GM18517 (cell line): ENCODE data around the gene FBXO11.
"Not testable (repeated sequence)": the region's sequence is repeated elsewhere in the genome, so short reads cannot be mapped to it uniquely, and the experiment has no call there.

Experiments
- ATAC-seq: cut with Tn5 transposase; IDR thresholded peaks from one replicate; pipeline ENCODE4 v1.9.1; 2021; ENCODE audit warnings: mild to moderate bottlenecking, moderate library complexity; ENCODE audit not compliant: unreplicated experiment

FBXO11 gene

DNA sequence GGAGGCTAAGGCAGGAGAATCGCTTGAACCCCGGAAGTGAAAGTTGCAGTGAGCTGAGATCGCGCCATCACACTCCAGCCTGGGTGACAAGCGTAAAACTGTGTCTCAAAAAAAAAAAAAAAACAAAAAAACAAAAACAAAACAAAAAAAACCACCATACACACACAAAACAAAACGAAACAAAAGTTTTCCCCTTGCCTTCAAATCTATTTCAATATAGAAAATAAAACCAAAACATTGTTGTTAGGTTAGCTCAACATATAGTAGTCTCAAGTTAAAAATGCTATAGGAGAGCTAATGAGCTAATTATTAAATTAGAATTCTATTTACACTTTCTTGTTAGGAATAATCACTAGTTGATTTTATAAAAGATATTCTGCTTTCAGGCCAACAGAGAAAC is 43.3 kb downstream of the FBXO11 start:
- no peak for ATAC-seq

DNA sequence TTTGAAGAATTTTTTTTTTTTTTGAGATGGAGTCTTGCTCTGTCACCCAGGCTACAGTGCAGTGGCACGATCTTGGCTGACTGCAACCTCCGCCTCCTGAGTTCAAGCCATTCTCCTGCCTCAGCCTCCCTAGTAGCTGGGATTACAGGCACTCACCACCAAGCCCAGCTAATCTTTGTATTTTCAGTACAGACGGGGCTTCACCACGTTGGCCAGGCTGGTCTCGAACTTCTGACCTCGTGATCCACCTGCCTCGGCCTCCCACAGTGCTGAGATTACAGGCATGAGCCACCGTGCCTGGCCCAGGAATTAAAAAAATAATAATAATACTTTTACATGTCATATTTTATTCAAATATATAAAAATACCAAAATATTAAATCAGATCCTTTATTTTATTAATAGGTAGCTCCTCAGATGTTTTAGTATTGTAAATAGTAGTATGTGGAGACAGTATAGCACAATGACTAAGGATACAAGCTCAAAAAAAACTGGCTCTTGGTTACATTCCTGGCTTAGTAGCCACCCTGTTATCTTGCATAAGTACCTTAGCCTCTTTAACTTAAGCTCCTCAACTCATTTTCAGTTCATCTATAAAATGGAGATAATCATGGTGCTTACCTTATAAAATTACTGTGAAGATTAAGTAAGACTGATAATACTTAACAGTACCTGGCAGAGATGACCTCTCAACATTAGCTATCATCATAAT is 53.1 kb downstream of the FBXO11 start:
- not testable (repeated sequence) for ATAC-seq

DNA sequence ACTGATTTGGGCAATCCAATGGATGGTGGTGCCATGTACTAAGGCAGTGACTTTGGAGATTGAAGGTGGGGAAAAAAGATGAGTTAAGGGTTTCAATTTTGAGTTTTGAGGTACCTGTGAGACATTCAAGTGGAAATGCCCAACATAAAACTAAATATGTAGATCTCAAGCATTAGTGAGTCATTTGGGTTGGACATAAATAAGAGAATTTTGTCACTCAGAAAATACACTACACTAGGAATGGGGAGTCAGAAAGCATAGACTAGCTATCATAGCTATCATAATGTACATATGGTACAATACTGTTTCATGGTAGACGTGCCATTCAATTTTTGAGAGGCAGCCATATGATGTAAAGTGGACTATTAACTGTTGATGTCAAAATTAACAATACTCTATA is 56.1 kb downstream of the FBXO11 start:
- no peak for ATAC-seq

DNA sequence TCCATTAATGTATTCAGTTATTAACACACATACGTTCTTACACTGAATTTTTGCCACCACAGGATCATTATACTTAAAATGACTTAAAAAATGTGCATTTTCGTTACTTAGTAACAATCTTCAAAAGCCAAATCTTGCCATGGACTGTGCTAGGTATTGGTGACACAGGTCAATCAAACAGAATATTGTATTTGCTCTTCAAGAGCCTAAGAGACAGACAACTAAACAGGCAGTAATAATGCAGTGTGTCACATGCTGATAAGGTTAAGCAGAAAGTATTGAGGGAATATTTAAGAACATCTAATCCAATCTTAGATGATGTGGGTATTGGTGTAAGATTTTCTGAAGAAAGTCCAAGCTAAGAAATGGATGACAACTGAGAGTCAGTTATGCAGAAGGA is 56.9 kb downstream of the FBXO11 start:
- ATAC-seq = no peak

DNA sequence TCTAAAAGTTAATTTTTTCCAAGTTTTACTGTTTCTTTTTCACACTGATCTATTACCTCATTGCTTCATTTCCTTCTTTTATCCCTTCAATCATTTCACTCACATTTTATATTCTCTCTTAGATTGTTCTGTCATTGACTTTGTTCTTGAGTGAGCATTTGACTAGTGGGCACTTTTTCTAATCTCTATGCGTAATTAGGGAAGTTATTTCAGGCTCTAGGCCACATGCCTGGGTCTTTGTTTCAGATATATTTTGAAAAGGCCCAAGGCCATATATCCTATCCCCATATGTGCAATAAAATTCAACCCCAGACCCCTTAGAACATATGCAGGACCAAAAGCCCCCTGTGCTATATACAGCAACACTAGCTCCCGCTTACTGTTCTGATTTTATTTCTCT is 62.1 kb downstream of the FBXO11 start:
- ATAC-seq = no peak

DNA sequence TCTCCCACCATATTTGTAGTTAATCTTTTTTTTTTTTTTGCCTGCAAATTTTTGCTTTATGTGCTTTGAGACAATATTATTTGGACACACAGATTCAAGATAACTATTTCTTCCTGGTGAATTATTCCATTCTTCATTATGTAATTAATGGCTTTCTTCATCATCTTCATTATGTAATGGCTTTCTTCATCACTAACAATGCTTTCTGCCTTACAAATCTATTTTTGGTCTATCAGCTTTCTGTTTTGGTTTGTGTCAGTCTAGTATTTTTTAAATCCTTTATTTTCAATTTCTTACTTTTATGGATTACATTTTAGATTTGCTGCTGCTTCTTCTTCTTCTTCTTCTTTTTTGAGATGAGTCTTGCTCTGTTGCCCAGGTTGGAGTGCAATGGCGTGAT is 62.9 kb downstream of the FBXO11 start:
- no peak for ATAC-seq

DNA sequence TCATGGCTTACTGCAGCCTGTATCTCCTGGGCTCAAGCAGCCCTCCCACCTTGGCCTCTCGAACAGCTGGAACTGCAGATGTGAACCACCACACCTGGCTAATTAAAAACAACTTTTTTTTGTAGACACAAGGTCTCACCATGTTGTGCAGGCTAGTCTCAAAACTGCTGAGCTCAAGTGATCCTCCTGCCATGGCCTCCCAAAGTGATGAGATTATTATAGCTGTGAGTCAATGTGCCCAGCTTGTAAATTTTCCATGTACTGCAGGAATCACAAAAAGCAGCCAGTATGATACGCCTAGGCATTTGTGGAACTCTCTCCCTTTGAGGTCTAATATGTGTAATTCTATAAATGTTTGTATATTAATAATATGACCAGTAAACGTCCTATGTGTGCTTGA is 63.5 kb downstream of the FBXO11 start:
- no peak for ATAC-seq

DNA sequence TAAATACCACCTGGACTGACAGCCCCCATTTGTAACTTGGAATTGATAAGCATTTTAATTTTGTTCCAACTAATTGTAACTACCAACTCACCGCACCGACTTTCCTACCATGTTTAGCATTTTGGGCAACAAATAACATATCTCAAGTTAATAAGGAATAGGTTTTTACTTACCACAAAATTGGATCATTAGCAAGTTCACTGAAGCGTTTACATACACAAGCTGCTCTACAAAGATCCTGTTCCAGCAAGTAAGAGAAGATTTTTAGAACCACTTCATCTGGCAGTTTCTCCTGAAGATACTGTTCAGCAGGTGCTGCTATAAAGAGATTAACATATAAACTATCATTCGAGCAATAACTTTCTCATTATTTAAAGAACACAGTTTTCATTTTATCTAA is 67.6 kb downstream of the FBXO11 start:
- no peak for ATAC-seq

DNA sequence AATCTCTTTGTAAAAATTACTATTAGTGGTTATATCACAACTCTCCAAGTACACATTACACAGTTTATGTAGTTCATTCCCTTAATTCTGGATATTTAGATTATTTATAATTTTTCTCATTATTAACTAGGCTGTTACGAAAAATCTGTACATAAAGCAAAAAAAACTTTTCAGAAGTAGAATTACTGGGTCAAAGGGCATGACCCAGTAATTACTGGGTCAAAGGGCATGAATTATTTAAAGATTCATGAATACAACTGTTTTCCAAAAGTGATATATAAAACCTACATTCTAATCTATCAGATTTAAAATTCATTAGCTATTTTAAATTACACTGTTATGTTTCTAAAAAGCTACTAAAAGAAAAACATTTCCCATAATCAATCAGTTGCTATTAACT is 68.0 kb downstream of the FBXO11 start:
- no peak for ATAC-seq

DNA sequence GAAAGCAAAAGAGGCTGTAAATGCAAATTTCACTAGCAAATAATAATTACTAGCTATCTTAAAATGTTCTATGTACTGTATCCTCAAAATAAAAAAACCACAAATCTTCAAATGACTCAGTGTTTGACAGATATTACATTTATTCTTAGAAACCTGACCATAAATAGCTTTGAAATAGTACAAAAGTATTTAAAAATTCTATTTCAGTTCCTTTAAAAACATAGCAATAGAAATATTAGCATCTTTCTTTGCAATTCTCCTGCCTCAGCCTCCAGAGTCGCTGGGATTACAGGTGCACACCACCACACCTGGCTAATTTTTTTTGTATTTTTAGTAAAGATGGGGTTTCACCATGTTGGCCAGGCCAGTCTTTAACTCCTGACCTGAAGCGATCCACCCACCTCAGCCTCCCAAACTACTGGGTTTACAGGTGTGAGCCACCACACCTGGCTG is 72.8 kb downstream of the FBXO11 start:
- ATAC-seq = peak; percentile 92

DNA sequence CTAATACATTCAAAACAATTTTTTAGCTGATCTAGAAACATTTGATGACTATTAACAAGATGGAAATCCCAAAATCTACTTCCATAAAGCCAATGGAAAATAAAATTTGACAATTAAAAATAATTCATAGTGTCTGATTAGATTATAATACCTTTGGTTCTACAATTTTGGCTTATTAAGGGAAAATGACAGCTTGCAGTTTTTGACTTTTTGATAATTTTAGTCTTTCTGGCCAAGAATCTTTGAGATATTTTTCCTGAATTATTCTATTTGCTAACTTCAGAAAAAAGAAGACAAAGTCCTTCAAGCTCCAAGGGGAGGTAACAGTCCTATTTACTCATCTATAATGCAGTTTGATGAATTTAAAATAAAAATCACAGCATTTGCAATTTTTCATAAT is 83.8 kb downstream of the FBXO11 start:
- no peak for ATAC-seq

DNA sequence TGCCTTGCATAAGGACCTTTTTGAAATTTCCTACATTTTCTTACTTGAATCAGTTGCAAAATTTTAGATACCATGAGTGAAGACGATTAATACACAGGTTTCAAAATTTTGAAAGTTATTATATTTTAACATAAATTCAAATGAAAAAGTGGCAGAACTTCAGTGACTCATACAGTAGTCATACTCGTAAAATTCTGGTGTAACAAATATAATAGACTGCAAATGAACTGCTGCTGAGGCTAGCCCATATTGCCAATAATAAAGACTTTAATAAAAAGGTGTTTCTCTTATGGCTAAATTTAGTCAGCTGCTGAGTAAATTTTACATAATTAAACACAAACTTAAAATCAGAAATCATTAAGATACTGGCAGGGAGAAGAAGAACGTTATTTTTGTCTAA is 86.5 kb downstream of the FBXO11 start:
- no peak for ATAC-seq

DNA sequence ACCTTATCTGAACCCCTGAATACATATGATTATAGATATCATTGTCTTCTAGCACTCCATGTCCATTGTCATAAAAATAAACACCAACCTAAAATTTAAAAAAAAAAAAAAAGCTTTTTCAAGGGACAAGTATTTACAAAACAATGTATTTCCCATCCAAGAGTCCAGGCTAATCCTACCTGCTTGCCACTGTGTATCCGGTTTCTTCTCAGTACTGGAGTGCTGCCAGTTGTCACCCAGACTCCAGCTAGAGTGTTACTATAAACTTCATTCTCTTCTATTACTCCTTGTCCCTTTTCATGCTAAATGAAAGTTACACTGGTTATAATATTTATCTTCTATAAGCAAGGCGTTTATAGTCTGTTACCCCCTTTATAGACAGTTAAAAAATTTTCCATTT is 87.5 kb downstream of the FBXO11 start:
- no peak for ATAC-seq

DNA sequence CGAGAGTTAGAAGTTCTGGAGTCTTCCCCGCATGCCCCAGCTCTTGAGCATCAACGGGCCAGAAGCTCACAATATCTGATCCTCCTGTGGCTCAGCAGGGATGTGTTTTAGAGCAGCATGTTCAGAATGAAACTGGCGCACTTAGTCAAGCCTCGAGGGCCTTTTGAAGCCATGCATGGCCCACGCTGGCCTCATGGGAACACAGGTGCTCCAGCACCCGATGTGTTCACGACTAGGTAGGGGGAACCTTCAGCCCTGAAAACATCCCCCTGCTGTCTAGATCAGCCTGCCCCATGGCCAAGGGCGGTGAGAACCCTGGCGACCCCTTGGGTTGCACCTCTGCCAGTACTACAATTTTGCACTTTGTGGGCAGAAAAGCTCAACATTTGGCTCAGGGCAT is 90.5 kb downstream of the FBXO11 start:
- no peak for ATAC-seq

DNA sequence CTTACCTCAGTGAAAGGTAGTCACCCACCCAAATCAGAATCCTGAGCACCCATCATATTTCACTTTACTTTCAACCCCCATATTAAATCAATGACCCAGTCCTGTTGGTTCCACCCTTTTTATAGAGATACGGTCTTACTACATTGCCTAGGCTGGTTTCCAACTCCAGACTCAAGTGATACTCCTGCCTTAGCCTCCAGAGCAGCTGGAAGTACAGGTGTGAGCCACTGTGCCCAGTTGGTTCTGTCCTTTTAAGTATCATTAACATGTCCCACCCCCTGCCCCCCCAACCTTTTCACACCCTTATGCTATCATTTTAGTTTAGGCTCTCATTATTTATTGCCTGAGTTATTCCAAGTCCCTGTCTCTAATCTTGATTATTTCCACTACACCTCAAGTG is 94.6 kb downstream of the FBXO11 start:
- ATAC-seq = no peak

DNA sequence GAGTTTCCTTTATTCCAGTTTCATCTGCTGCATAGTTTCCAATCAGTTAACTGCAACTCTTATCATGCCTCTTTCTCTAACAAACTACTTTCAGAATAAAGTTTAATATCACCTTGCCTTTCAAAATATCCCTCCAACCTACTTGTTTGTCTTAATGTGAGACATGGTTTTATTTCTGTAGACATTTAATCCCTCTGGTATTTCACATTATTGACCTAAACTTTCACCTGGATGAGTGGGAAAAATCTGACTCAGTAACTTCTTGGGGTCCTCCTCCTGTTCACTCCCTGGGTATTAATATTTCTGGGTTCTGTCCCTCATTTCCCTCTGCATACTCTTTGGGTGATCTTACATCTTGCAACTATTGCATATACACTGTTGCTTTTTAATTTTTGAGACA is 95.4 kb downstream of the FBXO11 start:
- no peak for ATAC-seq

DNA sequence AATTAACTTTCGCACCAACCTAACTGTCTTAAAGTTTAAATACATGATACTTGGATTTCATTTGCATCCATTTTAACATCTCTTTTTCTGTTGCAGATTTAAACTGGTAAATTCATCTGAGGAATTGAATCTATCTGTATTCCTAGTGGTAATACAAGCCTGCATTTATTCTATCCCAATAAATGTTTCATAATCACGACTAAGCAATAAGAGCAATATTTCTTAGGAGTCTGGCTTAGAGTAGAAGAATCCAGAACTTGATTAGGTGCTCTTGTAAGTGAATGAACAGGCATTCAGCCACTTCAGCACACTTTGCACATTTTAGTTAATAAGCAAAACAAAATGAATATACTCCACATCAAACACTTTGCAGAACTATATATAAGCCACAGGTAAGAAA is 96.4 kb downstream of the FBXO11 start:
- ATAC-seq = no peak

DNA sequence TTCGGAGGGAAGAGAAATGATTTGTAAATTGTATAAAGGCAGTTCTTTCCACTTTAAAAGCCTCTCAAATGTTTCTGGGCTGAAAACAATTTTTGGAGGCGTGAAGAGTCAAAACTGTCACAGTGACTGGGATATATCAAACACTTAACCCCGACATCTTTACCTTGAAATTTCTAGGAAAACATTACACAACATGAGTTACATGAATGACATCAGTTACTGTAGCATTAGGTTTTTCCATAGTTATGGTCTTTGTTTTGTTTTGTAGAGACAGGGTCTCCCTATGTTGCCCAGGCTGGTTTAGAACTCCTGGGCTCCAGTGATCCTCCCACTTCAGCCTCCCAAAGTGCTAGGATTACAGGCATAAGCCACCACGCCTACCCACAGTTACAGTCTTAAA is 97.7 kb downstream of the FBXO11 start:
- ATAC-seq = no peak

DNA sequence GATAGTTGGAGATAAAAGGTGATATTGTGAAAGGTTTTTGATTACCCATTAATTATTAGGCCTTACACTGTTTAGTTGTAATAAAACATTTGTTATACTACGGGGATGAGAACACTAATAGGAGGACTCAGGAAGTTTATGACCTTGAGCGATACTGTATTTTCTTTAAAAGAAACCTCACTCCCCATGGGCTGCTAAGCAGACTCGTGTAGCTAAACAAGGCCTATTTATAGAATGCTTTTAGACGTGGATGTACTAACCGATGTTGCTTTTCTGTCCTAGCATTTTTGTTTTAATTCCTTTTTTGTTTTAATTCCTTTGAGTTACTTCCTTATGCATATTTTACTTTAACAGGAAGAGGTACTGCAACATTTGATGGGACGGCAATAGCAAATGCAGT is 100.4 kb downstream of the FBXO11 start:
- ATAC-seq = no peak

DNA sequence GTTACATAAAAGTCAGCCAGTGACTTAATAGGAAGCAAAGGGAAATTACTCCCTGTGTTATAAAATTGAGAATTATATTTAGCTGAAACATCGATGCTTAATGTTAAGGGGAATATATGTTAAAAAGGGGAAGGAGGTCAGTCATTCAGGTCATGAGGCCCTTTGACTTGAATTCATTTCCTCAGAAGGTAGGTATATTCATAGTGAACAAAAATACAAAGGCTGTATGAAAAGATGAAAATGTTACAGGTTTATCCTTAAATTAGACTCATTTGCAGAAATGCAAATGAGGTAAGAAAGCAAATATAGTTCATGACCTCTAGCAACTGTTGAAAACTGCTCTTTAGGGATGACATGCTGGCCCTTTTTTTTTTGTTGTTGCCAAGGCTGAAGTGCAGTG is 102.5 kb downstream of the FBXO11 start:
- no peak for ATAC-seq

DNA sequence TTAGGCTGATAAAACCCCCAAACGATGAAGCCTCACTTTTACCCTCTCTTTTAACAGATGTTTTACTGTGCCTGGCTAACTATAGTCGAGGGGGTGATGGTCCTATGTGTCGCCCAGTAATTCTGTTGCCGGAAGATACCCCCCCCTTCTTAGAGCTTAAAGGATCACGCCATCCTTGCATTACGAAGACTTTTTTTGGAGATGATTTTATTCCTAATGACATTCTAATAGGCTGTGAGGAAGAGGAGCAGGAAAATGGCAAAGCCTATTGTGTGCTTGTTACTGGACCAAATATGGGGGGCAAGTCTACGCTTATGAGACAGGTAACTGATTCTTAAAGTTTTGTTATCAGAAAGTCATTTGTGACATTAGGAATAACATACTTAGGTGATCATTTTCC is 102.9 kb downstream of the FBXO11 start:
- no peak for ATAC-seq

DNA sequence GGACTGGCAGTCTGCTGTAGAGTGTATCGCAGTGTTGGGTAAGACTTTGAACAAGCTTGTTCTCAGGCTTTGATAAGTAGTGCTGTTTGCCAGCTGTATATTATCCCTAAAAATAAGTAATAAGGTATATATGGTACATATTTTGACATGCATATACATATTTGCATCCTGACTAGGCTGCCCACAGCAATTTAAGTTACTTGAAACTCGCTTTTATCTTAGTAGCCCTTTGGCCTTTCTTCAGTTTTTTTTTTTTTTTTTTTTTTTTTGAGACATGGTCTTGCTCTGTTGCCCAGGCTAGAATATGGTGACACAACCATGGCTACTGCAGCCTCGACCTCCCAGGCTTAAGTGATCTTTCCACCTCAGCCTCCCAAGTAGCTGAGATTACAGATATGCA is 105.2 kb downstream of the FBXO11 start:
- no peak for ATAC-seq

DNA sequence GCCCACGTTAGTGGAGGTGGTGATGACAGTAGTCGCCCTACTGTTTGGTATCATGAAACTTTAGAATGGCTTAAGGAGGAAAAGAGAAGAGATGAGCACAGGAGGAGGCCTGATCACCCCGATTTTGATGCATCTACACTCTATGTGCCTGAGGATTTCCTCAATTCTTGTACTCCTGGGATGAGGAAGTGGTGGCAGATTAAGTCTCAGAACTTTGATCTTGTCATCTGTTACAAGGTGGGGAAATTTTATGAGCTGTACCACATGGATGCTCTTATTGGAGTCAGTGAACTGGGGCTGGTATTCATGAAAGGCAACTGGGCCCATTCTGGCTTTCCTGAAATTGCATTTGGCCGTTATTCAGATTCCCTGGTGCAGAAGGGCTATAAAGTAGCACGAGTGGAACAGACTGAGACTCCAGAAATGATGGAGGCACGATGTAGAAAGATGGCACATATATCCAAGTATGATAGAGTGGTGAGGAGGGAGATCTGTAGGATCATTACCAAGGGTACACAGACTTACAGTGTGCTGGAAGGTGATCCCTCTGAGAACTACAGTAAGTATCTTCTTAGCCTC is 107.2 kb downstream of the FBXO11 start:
- no peak for ATAC-seq
